T-helper 9 cell (primary cell): Measurements from ENCODE around the gene RANBP3.
"Not testable (repeated sequence)": the region's sequence is repeated elsewhere in the genome, so short reads cannot be mapped to it uniquely, and the experiment has no call there.

Experiments
- DNase-seq: peaks from one replicate; pipeline ENCODE4 v3.0.0-alpha.2; 2020

Gene RANBP3

GRCh38 chr19:6006896-6007295, 29.0 kb upstream of the RANBP3 start:
- no peak for DNase-seq

- not testable (repeated sequence) for DNase-seq
Observed at GRCh38 chr19:6006070-6006446, 28.1 kb upstream of the RANBP3 start.

GRCh38 chr19:6005321-6006069, 27.6 kb upstream of the RANBP3 start:
- DNase-seq, result no peak

GRCh38 chr19:6003976-6004375, 26.0 kb upstream of the RANBP3 start:
- DNase-seq, result no peak

GRCh38 chr19:6002591-6002990, 24.7 kb upstream of the RANBP3 start:
- no peak for DNase-seq

GRCh38 chr19:6000228-6000847, 22.4 kb upstream of the RANBP3 start:
- DNase-seq, result no peak

- DNase-seq, result no peak
Observed at GRCh38 chr19:5999693-6000092, 21.8 kb upstream of the RANBP3 start.

GRCh38 chr19:5997371-5997770, 19.4 kb upstream of the RANBP3 start:
- DNase-seq, result no peak

GRCh38 chr19:5996623-5997320, 18.8 kb upstream of the RANBP3 start:
- DNase-seq, result no peak

GRCh38 chr19:5996102-5996501, 18.2 kb upstream of the RANBP3 start:
- DNase-seq, result no peak

GRCh38 chr19:5995606-5996005, 17.7 kb upstream of the RANBP3 start:
- DNase-seq, result no peak

- no peak for DNase-seq
Observed at GRCh38 chr19:5994405-5995165, 16.6 kb upstream of the RANBP3 start.

- no peak for DNase-seq
Observed at GRCh38 chr19:5993648-5994358, 15.9 kb upstream of the RANBP3 start.

GRCh38 chr19:5993201-5993600, 15.3 kb upstream of the RANBP3 start:
- no peak for DNase-seq

- no peak for DNase-seq
Observed at GRCh38 chr19:5992756-5993155, 14.8 kb upstream of the RANBP3 start.

- no peak for DNase-seq
Observed at GRCh38 chr19:5991244-5991838, 13.4 kb upstream of the RANBP3 start.

GRCh38 chr19:5990289-5990797, 12.4 kb upstream of the RANBP3 start:
- DNase-seq, result no peak

GRCh38 chr19:5989388-5990074, 11.6 kb upstream of the RANBP3 start:
- DNase-seq, result no peak

GRCh38 chr19:5988517-5989387, 10.8 kb upstream of the RANBP3 start:
- DNase-seq, result no peak
